NCI-H345 (cell line): ENCODE results near the gene FGF10.

Experiments
- DNase-seq: peaks from one replicate; lab custom pipeline; 2025; lab: John Stamatoyannopoulos, UW

Gene FGF10

DNA sequence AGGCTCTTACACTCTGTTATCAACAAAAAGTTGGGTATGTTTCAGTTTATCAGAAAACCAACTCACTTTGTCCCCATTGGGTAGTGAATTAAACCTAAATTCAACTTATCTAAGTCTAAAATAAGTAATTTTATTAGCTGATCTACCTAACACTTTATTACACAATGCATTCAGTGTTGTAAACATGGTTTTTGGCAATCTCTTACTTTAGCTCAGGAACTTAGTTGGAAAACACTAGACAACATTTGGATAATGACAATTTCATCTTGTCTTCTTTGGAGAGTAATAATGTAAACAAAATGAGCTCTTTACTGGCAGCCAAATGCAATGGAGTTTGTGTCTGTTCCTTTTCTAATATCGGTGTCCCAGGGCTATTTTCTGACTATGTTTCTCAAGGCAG, 33.0 kb downstream of the FGF10 start:
- no peak for DNase-seq

DNA sequence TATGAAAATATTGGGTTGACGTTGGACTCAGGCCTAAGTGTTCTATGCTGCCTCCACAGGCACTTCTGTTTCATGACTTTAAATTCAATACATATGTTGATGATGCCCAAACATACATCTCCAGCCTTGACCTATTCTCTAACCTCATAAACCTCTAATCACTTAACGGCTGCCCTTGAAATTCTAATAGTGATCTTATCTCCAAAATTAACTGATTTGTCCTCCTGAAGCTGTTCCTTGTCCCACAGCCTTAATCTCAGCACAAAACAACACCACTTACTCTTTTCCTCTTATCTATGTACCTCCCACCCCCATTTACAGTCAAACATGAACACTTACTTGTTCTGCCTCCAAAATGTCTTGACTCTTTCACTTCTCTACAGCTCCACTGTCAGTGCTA, 43.3 kb downstream of the FGF10 start:
- no peak for DNase-seq

DNA sequence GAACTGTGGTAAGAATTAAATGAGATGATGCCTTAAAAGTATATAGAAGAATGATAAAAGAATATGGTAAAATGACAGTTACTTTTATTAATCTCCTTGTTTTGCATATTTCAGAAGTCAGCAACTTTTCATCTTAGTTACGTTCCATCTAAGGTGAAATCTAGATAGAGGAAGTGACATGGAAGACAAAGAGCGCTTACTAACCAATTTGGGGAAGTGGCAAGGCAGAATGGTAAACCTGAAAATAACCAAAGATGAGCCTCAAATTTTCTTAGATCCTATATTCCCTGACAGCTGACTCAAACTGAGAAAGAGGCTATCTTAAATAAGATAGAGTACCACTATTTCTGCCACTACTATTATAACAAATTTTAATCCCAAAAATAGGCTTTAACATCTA, 52.5 kb downstream of the FGF10 start:
- no peak for DNase-seq

DNA sequence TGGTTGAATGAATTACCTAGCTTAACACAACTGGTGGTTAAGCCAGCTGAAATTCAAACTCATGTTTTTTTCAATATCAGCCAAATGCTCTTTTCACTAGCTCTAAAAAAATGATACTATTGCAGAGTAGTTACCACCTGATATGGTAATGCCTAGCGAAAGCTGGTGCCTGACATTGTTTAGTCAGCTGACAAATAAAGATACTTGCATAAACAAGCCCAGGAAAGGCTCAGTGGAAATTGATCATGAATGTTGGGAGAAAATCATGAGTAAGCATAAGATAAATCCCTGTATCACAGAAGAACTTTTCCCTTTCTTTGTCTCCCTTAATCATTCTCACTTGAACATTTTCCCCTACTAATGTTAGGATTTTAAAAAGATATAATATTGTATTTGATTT, 54.6 kb downstream of the FGF10 start:
- no peak for DNase-seq

DNA sequence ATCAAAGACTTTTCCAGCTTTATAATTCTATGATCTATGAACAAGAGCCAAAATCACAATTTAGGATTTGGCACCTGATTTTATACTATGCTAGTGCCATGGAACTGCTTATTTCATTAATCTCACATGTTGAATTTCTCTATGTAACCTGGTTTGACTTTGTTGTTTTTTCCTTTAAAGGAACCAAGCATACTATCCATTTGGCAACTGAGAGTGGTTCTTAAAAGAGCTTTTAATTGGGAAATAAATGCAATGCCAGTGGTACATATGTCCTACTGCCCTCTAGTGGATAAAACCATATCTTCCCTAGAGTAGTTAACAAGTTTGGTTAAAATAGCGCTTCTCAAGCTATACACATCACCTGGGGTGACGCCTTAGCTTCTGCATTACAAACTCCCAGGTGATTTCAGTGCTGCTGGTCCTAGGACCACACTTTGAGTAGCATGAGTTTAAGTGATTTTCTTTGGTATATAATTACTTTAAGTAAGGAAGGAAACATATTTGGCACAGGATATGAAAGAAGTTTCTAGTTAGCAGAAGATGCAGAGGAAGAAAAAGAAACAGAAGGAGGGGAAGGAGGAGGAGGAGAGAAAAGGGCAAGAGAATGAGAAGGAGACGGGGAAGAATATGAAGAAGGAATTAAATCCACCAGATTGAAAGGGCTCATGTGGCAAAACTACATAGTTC, 56.8 kb downstream of the FGF10 start:
- no peak for DNase-seq

DNA sequence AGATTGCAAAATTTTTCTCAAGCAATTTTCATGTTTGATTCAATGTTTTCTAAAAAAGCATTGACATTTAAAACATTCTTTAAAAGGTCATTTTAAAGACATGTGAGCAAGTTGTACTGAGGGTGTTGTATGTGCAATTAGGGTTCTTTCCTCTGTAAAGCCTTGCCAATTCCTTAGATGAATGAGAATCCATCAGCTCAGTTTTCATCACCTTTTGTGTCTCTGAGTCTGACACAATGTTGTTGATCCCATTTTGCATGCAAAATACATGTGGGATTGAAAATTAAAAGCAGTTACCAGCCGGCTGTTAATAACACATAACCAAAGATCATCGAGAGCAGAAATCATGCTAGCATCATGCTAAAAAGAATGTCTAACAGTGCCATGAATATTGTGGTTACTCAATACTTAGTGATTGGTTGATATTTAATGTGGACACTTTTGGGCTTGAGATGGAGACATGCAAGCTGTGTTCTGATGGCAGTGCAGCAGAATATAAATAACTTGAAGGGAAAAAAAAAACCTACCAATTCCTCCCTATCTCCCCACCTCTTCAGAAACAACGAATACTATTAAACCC, 57.7 kb downstream of the FGF10 start:
- no peak for DNase-seq

DNA sequence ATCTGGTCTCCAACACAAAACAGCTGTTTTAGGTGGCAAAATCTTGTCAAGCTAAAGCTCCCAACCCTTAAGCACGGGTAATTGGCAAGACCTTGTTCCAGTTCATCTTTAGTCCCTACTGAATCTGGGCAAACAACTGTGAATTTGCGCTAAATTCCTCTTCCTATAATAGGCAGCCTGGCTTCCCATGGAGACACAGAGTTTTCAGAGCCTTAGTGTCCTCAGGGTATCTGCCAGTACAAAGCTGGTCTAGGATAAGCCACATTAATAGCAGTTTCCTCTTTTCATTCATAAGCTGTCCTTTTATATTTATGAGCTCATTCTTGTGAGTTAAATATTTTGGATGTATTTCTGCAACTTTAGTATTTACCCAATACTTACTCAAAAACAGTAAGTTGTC, 59.5 kb downstream of the FGF10 start:
- no peak for DNase-seq

DNA sequence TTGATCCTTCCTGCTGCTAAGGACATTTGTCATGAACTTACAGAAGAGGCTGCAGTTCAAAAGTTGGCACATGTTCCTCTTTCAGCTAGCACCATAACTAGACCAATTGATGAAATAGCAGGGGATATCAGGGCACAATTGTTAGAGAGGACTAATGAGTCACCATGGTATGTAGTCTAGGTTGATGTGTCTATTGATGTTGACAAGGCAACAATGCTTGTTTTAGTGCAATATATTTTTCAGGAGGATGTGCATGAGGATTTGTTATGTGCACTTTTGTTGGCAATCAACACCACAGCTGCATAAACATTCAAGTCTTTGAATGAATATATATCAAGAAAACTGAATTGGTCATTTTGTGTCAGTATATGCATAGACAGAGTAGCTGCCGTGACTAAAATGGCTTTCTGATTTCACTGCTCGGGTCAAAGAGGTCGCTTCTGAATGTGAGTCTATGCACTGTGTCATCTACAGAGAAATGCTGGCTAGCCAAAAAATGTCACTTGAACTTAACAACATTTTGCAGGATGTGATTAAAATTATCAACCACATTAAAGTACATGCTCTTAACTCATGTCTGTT, 68.0 kb downstream of the FGF10 start:
- no peak for DNase-seq

DNA sequence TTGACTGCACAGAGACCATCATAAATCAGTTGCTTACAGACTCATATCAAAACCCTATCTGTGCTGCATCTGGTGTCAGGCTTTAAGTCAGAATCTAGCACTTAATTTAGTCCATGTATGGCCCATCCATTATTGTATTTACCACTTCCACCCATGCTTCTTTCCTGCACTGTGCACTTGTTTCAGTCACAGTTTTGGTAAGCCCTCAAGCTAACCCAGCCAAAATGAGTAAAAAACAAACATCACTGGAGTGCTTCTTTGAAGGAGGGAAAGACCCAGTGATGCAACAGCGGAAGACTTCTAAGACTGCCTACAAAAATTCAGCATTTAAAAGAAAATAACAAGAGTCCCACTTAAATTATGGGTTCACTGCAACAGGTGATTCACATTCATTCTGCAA, 69.0 kb downstream of the FGF10 start:
- DNase-seq = no peak

DNA sequence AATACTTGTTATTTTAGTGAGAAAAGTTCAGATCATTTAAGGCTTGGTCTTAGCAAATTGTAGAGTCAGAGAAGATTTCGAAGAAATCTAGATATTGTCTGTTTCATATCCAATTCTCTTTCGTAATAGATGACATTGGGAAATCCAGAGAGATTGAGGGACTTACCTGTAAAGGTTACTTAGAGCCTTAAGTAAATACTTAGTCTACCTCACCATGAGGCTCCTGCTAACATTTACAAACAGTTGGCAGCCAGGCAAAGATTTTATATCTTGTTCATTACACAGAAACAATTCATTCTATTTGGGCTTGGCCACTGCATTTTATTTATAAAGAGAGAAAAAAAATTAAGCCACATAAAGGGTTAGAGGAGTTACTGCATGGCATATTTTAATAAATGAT, 70.3 kb downstream of the FGF10 start:
- no peak for DNase-seq

DNA sequence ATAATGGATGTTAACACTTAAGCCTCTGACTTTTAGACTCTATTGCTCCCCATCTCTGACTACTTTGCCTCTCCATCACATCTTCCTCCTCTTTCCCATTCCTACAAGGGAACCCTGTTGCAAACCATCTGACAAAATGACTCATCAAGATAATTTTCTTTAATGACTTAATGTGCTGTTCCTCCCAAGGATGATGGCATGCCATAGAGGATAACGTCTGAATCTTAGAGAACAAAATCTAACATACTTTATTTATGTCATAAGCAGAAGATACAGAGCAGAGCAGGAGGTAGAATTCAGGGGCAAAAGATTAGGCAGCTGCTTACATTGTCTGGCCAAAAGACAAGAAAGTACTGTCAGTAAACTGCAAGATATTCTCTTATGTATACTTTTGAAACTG, 76.8 kb downstream of the FGF10 start:
- DNase-seq = no peak

DNA sequence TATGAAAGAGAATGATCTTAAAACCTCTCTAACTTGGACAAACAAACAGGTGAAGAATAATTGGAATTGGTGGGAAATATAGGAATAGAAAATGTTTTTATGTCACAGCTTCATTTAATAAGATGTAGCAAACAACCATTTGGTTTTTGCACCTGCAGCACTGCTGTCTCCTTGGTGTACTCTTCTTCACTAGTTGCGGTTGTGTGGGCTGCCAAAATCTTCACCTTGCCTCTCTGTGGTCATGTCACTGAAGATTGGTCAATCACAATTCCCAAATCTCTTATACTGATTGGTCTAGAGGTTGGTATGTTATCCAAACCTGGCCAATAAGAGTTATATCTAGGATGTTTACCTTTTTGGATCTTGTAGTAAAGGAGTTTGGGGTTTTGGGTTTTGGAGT, 88.7 kb downstream of the FGF10 start:
- no peak for DNase-seq

DNA sequence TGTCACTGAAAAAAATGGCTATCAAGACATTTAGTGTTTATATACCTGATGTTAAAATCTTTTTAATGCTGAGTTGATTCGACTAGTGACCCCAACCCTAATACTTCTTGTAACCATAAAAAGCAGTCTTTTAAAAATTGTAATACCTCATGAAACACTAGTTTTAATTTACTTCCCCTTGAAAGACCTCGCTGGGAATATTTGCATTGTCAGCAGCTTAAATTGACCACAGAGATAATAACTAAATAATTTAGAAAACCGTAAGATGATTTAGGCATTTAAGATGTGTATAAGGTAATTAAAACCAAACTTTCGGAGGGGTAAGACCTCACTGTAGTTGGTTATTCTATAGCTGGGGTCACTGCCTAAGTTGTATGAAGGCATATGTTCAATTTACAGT, 89.8 kb downstream of the FGF10 start:
- no peak for DNase-seq

DNA sequence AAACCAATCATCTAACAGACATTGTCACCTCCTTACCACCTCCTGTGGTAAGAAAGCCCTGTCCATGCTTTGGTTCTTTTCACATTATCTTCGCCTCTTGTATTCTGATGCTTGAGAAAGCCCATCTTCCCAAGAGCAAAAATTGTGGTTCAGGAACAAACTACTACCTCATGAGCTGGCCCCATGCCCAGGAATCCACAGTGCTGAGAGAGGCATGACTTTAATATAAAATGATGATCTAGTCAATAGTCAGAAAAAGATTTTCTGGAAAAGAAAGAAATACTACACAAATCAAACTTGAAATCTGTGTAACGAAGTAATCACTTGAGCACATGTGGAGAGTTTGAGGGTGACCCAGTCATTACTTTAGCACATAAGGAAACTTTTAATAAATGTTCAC, 94.7 kb downstream of the FGF10 start:
- DNase-seq = no peak

DNA sequence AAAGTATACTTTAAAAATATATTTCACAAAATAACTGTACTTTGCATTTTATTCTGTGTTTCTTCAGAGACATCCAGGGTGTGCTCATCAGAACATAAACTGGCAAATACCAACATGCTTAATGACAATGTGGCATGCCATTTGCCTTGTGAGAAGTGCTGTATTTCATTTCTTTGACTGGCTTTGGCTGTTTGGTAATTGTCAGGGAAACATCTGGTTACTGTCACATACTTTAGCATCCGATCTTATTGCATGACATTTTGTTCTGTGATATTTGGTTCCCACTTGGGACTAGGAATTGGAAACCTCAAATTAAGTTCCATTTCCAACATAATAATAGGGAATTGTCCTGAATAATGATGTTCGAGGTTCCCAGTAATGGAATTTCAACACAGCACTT, 96.5 kb downstream of the FGF10 start:
- DNase-seq = no peak

DNA sequence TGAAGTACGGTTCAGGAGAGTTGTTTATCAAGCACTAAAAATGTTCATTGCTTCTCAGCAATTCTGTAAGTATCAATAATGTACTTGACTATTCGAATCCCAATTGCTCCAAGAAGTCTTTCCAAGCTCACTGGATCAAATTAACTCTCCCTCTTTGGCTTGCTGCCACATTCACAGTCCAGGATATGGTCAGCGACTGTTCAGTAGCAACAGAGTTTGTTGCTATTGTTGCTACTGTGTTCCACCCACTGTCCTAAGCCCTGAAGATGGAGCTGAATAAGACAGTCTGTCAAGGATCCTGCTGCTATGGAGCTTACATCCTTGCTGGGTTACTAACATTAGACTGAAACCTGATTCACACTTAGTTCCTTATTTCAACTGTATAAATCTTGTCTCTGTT, 110.8 kb downstream of the FGF10 start:
- no peak for DNase-seq

DNA sequence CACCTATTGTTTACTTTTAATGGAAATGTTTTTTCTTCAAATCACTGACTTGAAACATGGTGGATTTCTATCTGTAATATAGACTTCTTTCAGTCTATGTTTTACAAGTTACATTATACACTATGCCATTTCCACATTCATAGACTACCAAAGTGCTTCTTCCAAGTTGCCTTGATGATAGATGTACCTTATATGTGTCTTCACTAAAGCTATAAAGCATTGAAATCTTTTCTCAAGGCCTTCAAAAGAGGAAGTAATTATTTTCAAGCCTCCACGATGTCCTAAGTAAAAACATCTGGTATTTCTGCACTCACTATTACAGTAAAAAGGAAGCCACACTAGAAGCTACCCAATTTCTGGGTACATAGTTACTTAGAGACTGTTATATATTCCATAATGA, 113.3 kb downstream of the FGF10 start:
- DNase-seq = no peak

DNA sequence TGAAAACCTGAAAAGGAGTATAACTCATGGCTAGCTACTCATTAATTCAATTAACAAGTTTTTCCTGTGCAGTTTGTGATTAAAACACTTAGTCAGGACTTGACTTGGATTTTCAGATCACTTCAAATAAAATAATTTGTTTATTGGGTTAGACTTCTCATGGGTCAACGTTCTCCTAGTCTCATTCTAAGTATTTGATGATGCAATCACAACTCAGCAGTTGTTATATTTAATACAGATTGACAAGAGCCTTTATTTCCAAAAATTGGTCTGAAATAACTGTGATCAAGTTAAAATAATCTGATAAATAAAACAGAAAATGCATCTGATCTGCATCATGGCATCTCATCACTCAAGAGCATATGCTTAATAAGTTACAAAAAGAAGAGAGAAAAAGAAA, 113.9 kb downstream of the FGF10 start:
- no peak for DNase-seq

DNA sequence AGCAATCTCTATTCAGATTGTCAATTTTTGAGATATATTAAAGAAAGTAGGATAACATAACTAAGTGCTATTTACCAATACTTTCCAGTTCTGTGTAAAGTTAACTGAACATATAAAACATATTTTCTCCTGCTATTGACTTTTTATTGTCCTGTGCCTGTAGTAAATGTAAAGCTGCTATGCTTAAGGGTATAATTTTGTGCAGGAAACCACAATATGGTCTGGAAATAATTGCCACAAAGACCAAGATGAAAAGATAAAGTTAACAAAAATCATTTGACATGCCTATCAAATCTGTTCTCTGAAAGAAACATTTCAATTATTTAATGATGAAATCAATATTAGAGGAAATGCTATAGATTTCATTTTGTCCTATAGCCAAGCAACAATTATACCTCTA, 121.3 kb downstream of the FGF10 start:
- no peak for DNase-seq

DNA sequence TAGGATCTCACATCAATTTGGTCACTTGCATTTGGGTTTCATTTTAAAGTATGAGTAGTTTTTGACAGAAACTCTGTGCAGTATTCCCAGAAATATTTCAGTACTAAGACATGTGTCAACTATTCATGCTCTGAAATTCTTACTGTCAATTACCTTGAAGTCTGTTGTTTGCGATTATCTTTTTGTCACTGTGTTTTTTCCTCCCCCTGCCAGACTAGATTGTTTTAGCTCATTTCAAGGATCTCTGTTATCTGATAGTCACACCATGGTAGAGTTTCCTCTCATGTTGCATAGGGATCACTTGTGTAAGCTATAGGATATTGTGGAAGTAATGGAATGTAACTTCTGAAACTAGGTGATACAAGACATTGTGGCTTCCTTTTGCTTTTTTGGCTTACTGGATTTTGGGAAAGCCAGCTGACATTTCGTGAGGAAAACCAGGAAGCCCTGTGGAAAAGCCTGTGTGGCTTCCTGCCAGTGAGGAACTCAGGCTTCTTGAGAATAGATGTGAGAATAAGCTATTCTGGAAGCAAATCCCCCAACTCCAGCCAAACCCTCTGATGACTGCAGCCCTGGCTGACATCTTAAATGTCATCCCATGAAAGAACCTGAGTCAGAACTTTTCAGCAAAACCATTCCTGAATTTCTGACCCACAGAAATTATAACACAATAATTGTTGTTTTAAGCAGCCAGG, 122.2 kb downstream of the FGF10 start:
- DNase-seq = no peak

DNA sequence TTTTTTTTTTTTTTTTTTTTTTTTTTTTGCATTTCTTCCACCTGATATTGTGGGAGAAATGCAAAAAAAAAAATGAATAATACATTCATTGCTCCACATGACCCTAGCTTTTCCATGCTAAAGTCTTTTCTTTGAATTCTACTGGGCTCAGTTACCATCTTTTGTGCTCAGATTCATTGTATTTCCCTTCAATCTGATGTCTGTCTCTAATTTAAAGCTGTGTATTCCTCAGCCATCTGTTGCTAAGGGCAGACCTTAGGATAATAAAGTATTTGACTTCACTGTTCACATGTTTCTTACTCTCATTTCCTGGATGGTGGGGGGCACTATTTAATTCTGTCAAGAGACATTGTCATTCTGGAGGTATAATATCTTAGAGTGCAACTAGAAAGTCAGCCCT, 123.5 kb downstream of the FGF10 start:
- DNase-seq = no peak

DNA sequence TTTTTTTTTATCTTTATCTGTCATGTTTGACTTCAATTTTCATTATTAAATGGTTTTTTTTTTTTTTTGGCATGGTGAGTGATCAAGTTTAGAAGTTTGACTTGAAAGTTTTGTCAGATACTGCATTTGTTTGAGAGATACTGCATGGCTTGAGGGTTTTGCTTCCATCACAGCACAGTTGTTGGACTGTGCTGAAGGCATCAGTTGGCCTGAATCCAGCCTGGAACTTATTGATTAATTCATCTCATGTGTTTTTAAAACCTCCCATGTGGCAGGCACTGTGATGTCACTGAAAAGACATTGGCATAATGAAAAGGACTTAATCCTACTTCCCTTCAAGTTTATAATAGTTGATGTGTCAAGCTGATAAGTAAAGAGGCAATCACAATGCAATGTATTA, 128.4 kb downstream of the FGF10 start:
- no peak for DNase-seq

DNA sequence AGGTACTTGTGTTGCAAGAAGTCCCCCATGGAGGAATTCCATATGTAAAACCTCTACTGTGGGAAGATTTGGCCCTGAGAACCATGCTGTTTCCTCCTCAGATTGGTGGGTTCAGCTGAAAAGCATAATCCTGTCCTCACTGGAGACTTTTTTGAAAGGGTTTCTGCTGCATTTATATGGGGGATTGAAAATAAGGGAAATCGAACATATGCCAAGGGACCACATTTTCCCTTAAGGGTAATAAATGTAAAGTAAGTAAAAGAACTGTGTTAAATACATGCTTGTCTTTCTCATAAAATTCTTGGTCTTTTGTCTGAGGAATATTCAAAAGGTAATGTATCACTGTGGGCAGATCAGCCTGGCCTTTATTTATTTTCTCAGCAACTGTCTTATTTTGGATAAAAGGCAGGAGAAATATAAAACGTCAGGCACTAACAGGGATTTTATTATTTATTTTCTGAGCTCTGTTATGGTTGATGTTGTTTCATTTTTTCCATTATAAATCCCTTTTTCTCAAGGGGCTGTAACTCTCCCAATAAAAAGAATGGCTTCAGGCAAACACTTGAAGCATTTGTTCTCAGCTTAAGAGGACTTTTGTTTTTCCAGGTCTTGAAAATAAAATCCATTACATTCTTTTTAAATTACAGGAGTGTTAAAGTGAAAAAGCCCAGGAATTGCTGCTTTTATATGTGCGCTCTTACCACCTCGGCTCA, 131.4 kb downstream of the FGF10 start:
- DNase-seq = no peak
